ENCODE results near the gene SHC4. TPM values are rescaled to one million over a fixed set of nuclear protein-coding genes. Genes with fewer than 3 reads are reported as not detected.
A peak's percentile ranks its signal among the peaks of the same experiment; 100 is the strongest.

Gene SHC4
- 0.87 and 1.3 TPM in 2 replicates for total RNA-seq (2012; rRNA removed)

DNA sequence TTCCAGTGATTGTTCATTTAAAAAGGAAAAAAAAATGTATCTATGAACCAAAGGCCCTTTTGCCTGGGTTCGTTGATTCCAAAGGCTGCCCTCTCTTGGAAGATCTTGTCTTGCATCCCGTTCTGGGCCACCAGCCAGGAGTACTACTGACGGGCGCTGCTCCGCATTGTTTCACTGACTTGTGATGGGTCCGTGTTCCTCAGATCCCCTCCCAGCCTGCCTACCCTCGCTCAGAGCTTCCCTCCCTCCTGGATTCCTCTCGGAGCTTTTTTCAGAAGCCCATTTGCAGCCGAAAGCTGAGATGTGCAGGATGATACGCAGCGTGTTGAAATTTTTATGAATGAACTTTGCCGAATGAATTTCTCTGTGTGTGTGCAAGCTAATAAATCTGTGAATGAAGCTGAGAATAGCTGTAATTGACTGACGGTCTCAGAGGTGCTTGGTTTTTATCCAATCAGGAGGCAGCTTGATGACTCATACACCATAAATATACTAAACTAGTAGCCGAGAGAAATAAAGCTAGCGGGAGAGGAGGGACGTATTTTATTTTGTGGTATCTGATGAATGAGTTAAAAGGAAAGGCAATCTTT is at the start of gene SHC4:
TSS of gene SHC4 (minus strand) at position 396 of the 590 bp plus-strand sequence. CDS start 904 bp downstream, outside the sequence.
- no peaks in the 10 kb centered on the region for H3K9me3 ChIP-seq (replicated peaks; ENCODE audit: low read length)
- H3K36me3 ChIP-seq (ENCODE audit: insufficient read depth, low read length), result no peaks in the 10 kb centered on the region
- H3K9ac ChIP-seq (ENCODE audit: low read depth, low read length), result peak within 1 kb of the TSS; percentile 65
- H3K4me1 ChIP-seq (ENCODE audit: control insufficient read depth, insufficient read depth, low read length), result peaks cover 14% of the 10 kb centered on the region
- peak within 1 kb of the TSS; percentile 80 for H3K4me3 ChIP-seq (ENCODE audit: low read length)
- peak within 1 kb of the TSS; percentile 89 for H3K4me2 ChIP-seq (ENCODE audit: low read length)
- H3K27me3 ChIP-seq (ENCODE audit: control insufficient read depth, insufficient read depth, low read length), result no peaks in the 10 kb centered on the region

GRCh38 chr15:48999314-48999713 is 35.6 kb upstream of the SHC4 start:
- Histone ChIP-seq H3K4me1 (ENCODE audit: control insufficient read depth, insufficient read depth, low read length) (no peaks in the 10 kb centered on the region), H3K27me3 (ENCODE audit: control insufficient read depth, insufficient read depth, low read length) (no peaks in the 10 kb centered on the region), H3K4me2 (ENCODE audit: low read length) (no peak overlapping the region), H3K9ac (ENCODE audit: low read depth, low read length) (no peak overlapping the region), H3K4me3 (ENCODE audit: low read length) (no peak overlapping the region), H3K36me3 (ENCODE audit: insufficient read depth, low read length) (peaks cover 50% of the 10 kb centered on the region), H3K9me3 (replicated peaks; ENCODE audit: low read length) (no peaks in the 10 kb centered on the region)

DNA sequence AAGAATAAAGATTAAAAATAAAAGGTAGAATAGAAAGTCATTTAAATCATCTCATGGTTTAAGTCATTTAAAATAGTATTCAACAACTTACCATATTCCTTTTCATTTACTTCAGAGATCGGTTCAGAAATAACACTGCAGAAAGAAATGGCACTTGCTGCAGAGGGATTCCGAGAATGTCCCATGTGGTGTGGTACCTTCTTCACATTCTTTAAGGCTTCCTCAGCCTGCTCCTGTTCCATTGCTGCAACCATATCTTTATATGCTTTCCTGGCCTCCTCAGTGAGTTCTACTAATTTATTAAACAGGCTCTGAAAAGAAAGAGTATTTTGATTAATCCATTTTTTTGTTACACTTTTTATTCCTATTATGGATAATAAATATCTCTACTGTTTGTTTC is 32.6 kb upstream of the SHC4 start:
- H3K4me2 ChIP-seq (ENCODE audit: low read length), result no peak overlapping the region
- no peaks in the 10 kb centered on the region for H3K27me3 ChIP-seq (ENCODE audit: control insufficient read depth, insufficient read depth, low read length)
- no peak overlapping the region for H3K4me3 ChIP-seq (ENCODE audit: low read length)
- H3K36me3 ChIP-seq (ENCODE audit: insufficient read depth, low read length), result peaks cover 70% of the 10 kb centered on the region
- H3K9me3 ChIP-seq (replicated peaks; ENCODE audit: low read length), result no peaks in the 10 kb centered on the region
- no peaks in the 10 kb centered on the region for H3K4me1 ChIP-seq (ENCODE audit: control insufficient read depth, insufficient read depth, low read length)
- no peak overlapping the region for H3K9ac ChIP-seq (ENCODE audit: low read depth, low read length)

- Histone ChIP-seq H3K4me3 (ENCODE audit: low read length) (no peak overlapping the region), H3K4me1 (ENCODE audit: control insufficient read depth, insufficient read depth, low read length) (no peaks in the 10 kb centered on the region), H3K27me3 (ENCODE audit: control insufficient read depth, insufficient read depth, low read length) (no peaks in the 10 kb centered on the region), H3K4me2 (ENCODE audit: low read length) (no peak overlapping the region), H3K9me3 (replicated peaks; ENCODE audit: low read length) (no peaks in the 10 kb centered on the region), H3K36me3 (ENCODE audit: insufficient read depth, low read length) (peaks cover 49% of the 10 kb centered on the region), H3K9ac (ENCODE audit: low read depth, low read length) (no peak overlapping the region)
Observed at GRCh38 chr15:48993380-48993779, 29.7 kb upstream of the SHC4 start.

DNA sequence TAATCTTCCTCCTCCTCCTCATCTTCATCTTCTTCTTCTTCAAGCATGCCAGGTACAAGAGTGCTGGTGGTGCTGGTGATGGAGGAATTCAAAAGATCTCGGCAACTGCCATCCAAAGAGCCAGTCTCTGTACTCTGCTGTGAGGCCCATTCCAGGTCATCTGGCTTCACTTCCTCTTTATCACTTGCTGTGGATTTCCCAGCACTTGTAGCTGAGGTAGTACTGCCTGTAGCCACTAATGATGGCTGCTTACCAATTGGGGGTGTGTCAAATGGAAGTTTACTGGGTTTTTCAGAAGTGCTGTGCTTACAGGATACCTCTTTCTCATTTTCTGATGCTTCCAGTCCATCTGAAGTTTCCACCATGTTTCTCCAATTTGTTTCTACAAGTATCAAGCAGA is 28.8 kb upstream of the SHC4 start:
- Histone ChIP-seq H3K4me1 (ENCODE audit: control insufficient read depth, insufficient read depth, low read length) (no peaks in the 10 kb centered on the region), H3K9me3 (replicated peaks; ENCODE audit: low read length) (no peaks in the 10 kb centered on the region), H3K4me3 (ENCODE audit: low read length) (no peak overlapping the region), H3K9ac (ENCODE audit: low read depth, low read length) (no peak overlapping the region), H3K36me3 (ENCODE audit: insufficient read depth, low read length) (peaks cover 47% of the 10 kb centered on the region), H3K4me2 (ENCODE audit: low read length) (no peak overlapping the region), H3K27me3 (ENCODE audit: control insufficient read depth, insufficient read depth, low read length) (no peaks in the 10 kb centered on the region)

GRCh38 chr15:48992096-48992495 is 28.4 kb upstream of the SHC4 start:
- Histone ChIP-seq H3K27me3 (ENCODE audit: control insufficient read depth, insufficient read depth, low read length) (no peaks in the 10 kb centered on the region), H3K9ac (ENCODE audit: low read depth, low read length) (no peak overlapping the region), H3K4me3 (ENCODE audit: low read length) (no peak overlapping the region), H3K9me3 (replicated peaks; ENCODE audit: low read length) (no peaks in the 10 kb centered on the region), H3K36me3 (ENCODE audit: insufficient read depth, low read length) (peaks cover 43% of the 10 kb centered on the region), H3K4me2 (ENCODE audit: low read length) (no peak overlapping the region), H3K4me1 (ENCODE audit: control insufficient read depth, insufficient read depth, low read length) (no peaks in the 10 kb centered on the region)

DNA sequence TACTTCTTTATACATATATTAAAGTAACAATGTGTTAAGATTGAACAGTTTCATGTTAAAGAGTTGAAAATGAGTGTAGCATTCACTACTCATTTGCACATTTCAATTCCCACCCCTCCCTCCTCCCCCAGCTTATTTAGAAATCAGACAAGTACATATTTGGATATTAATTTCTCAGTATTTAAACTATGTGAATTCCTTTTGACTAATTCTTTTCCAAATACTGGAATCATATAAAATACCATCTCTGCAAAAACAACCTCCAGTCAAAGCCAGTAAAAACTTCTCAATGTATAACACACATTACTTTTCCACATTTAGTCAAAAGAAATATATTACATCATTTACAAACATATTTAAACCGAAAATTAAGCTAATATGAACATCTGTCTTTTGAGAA is 25.5 kb upstream of the SHC4 start:
- no peaks in the 10 kb centered on the region for H3K27me3 ChIP-seq (ENCODE audit: control insufficient read depth, insufficient read depth, low read length)
- H3K36me3 ChIP-seq (ENCODE audit: insufficient read depth, low read length), result peaks cover 22% of the 10 kb centered on the region
- no peaks in the 10 kb centered on the region for H3K4me1 ChIP-seq (ENCODE audit: control insufficient read depth, insufficient read depth, low read length)
- no peak overlapping the region for H3K9ac ChIP-seq (ENCODE audit: low read depth, low read length)
- no peaks in the 10 kb centered on the region for H3K9me3 ChIP-seq (replicated peaks; ENCODE audit: low read length)
- no peak overlapping the region for H3K4me3 ChIP-seq (ENCODE audit: low read length)
- no peak overlapping the region for H3K4me2 ChIP-seq (ENCODE audit: low read length)

DNA sequence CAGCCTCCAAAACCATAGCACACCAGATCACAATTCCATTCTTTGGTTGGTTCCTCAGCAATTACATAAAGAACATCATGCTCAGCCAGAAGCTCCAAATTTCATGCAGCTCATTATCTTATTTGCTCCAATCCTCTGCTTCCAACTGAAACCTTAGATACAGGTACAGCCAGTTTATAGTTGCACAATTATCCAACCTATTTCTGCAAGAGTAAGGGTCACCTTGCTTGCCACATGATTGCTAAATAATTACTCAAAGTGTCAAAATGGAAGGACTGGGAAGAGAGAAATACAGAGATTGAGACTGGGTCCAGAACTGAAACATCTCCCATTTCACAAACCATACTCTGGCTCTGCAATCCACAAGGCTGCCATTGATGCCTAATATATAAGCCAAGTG is 23.4 kb upstream of the SHC4 start:
- Histone ChIP-seq H3K4me1 (ENCODE audit: control insufficient read depth, insufficient read depth, low read length) (no peaks in the 10 kb centered on the region), H3K4me2 (ENCODE audit: low read length) (no peak overlapping the region), H3K9me3 (replicated peaks; ENCODE audit: low read length) (no peaks in the 10 kb centered on the region), H3K4me3 (ENCODE audit: low read length) (no peak overlapping the region), H3K9ac (ENCODE audit: low read depth, low read length) (no peak overlapping the region), H3K36me3 (ENCODE audit: insufficient read depth, low read length) (peaks cover 10% of the 10 kb centered on the region), H3K27me3 (ENCODE audit: control insufficient read depth, insufficient read depth, low read length) (no peaks in the 10 kb centered on the region)

GRCh38 chr15:48986240-48986639 is 22.5 kb upstream of the SHC4 start:
- Histone ChIP-seq H3K36me3 (ENCODE audit: insufficient read depth, low read length) (peaks cover 3% of the 10 kb centered on the region), H3K4me2 (ENCODE audit: low read length) (no peak overlapping the region), H3K4me1 (ENCODE audit: control insufficient read depth, insufficient read depth, low read length) (no peaks in the 10 kb centered on the region), H3K9me3 (replicated peaks; ENCODE audit: low read length) (no peaks in the 10 kb centered on the region), H3K4me3 (ENCODE audit: low read length) (no peak overlapping the region), H3K27me3 (ENCODE audit: control insufficient read depth, insufficient read depth, low read length) (no peaks in the 10 kb centered on the region), H3K9ac (ENCODE audit: low read depth, low read length) (no peak overlapping the region)

- Histone ChIP-seq H3K27me3 (ENCODE audit: control insufficient read depth, insufficient read depth, low read length) (no peaks in the 10 kb centered on the region), H3K36me3 (ENCODE audit: insufficient read depth, low read length) (peaks cover 3% of the 10 kb centered on the region), H3K9me3 (replicated peaks; ENCODE audit: low read length) (no peaks in the 10 kb centered on the region), H3K4me2 (ENCODE audit: low read length) (no peak overlapping the region), H3K4me1 (ENCODE audit: control insufficient read depth, insufficient read depth, low read length) (no peaks in the 10 kb centered on the region), H3K4me3 (ENCODE audit: low read length) (no peak overlapping the region), H3K9ac (ENCODE audit: low read depth, low read length) (no peak overlapping the region)
Observed at GRCh38 chr15:48985516-48985915, 21.8 kb upstream of the SHC4 start.

DNA sequence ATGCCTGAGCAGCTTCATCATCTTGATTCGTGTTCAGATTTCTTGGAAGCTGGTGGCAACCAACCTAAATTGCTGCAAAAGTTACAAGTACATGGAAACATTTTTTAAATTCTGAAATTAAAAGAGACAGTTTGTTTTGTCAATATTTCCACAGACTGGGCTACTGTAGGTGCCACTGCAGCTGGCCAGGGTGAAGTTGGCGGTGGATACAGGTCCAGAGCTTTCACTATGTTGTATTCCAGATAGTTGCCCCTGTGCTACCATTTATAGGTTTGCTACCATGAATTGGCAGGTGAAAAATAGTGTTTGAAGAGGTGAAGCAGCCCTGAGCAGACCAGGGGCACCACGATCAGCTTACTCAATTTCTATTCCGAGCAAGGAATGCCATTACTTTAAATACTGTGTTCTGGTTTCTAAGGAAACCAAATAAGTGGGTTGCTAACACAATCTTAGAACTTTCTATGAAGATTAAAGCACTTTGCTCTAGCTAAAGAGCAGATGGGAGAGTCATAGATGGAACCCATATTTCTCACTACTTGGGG is 21.2 kb upstream of the SHC4 start:
- H3K9me3 ChIP-seq (replicated peaks; ENCODE audit: low read length), result no peaks in the 10 kb centered on the region
- no peaks in the 10 kb centered on the region for H3K4me1 ChIP-seq (ENCODE audit: control insufficient read depth, insufficient read depth, low read length)
- H3K36me3 ChIP-seq (ENCODE audit: insufficient read depth, low read length), result peaks cover 3% of the 10 kb centered on the region
- no peak overlapping the region for H3K4me2 ChIP-seq (ENCODE audit: low read length)
- H3K4me3 ChIP-seq (ENCODE audit: low read length), result no peak overlapping the region
- no peak overlapping the region for H3K9ac ChIP-seq (ENCODE audit: low read depth, low read length)
- H3K27me3 ChIP-seq (ENCODE audit: control insufficient read depth, insufficient read depth, low read length), result no peaks in the 10 kb centered on the region

DNA sequence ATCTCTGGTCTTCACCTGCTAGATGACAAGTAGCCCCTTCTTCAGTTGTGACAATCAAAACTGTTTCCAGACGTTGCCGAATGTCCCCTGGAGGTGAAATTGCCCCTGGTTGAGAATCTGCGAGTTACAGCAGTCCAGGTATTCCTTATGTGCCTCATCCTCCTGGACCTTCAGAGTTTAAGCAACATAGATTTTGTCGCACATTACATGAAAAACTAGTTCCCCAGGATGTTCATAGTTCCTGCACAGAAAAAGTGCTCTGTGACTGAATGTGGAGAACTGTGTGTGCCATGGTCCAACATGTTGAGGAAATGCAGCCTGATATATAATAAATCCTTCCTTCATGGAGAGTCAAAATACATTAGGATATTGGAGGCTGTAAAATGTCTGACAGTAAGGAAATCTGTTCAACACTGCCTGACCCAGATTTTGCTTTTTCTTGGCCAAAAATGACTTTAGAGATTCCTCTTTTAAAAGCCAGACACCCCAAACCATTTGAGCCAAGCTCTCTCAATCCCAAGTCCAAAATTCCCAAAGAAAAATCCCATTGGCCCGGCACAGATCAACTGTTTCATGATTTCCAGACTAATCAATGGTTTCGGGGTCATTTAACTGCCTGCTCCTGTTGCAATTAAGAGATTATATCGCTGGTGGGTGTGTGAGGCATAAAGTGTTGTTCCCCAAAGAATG is 20.4 kb upstream of the SHC4 start:
- Histone ChIP-seq H3K4me2 (ENCODE audit: low read length) (no peak overlapping the region), H3K4me3 (ENCODE audit: low read length) (no peak overlapping the region), H3K36me3 (ENCODE audit: insufficient read depth, low read length) (peaks cover 3% of the 10 kb centered on the region), H3K9ac (ENCODE audit: low read depth, low read length) (no peak overlapping the region), H3K4me1 (ENCODE audit: control insufficient read depth, insufficient read depth, low read length) (no peaks in the 10 kb centered on the region), H3K9me3 (replicated peaks; ENCODE audit: low read length) (no peaks in the 10 kb centered on the region), H3K27me3 (ENCODE audit: control insufficient read depth, insufficient read depth, low read length) (no peaks in the 10 kb centered on the region)

Measured in skeletal muscle satellite cell (primary cell).